SK-N-SH (cell line): ENCODE results near the gene IPMK. TPM values are rescaled to one million over a fixed set of nuclear protein-coding genes. Genes with fewer than 3 reads are reported as not detected.
A peak's percentile ranks its signal among the peaks of the same experiment; 100 is the strongest.

Experiments used
- CTCF ChIA-PET: fragments of 300-600, 350-600 bp; formaldehyde crosslinking; extraction: SDS; loops from one replicate; lab custom pipeline; 2021; lab: Yijun Ruan, JAX
- POLR2A ChIA-PET: fragments of 350-600 bp; sonication (Branson Sonifier 250); formaldehyde crosslinking; extraction: SDS; loops from one replicate; lab custom pipeline; 2020; ENCODE audit warnings: antibody characterized with exemption, inconsistent platforms; lab: Yijun Ruan, JAX
- DNase-seq: peaks from one replicate; pipeline ENCODE4 v3.0.0; 2012
- H2AFZ ChIP-seq: fragments of 200-600 bp; sonication (generic); 2 replicates; pipeline ENCODE4 v1.8.1; 2016; ENCODE audit warnings: antibody characterized with exemption, mild to moderate bottlenecking, low read depth
- H3F3A ChIP-seq: fragments of 200-600 bp; sonication (generic); replicated peaks from 2 replicates; pipeline ENCODE3; 2016; ENCODE audit warnings: antibody characterized with exemption, mild to moderate bottlenecking; ENCODE audit not compliant: insufficient read depth
- H3K27ac ChIP-seq, 2 experiments: fragments of 200-500 bp in 1 of 2; fragments of 200-600 bp in 1 of 2; sonication (Bioruptor generic) in 1 of 2; sonication (generic), shearing (Covaris generic) in 1 of 2; 2 replicates each; pipeline versions ENCODE4 v1.5.1 to v1.6.1; 2014 to 2016; ENCODE audit warnings: low read depth in 2 of 2, inconsistent platforms in 1 of 2, low read length in 1 of 2, mild to moderate bottlenecking in 1 of 2, mixed read lengths in 1 of 2
- H3K27me3 ChIP-seq: fragments of 200-600 bp; sonication (generic), shearing (Covaris generic); 2 replicates; pipeline ENCODE4 v1.6.1; 2016; ENCODE audit warnings: mixed run types; ENCODE audit not compliant: insufficient read depth
- H3K36me3 ChIP-seq, 2 experiments: fragments of 200-500 bp in 1 of 2; fragments of 200-600 bp in 1 of 2; sonication (Bioruptor generic) in 1 of 2; sonication (generic) in 1 of 2; replicated peaks in 1 of 2; 2 replicates each; pipeline versions ENCODE3 to v1.5.1; 2014 to 2016; ENCODE audit warnings: low read length in 1 of 2, mild to moderate bottlenecking in 1 of 2; ENCODE audit not compliant: insufficient read depth in 2 of 2, control insufficient read depth in 1 of 2
- H3K4me1 ChIP-seq, 2 experiments: fragments of 200-500 bp in 1 of 2; fragments of 200-600 bp in 1 of 2; sonication (Bioruptor generic) in 1 of 2; sonication (generic), shearing (Covaris generic) in 1 of 2; 2 replicates each; pipeline versions ENCODE4 v1.5.1 to v1.6.1; 2014 to 2016; ENCODE audit warnings: low read depth in 1 of 2, low read length in 1 of 2, mixed run types in 1 of 2; ENCODE audit not compliant: insufficient read depth in 2 of 2, control insufficient read depth in 1 of 2
- H3K4me2 ChIP-seq: fragments of 200-600 bp; sonication (generic), shearing (Covaris generic); 2 replicates; pipeline ENCODE4 v1.6.1; 2017; ENCODE audit warnings: mixed run types
- H3K4me3 ChIP-seq, 2 experiments: fragments of 200-500 bp in 1 of 2; fragments of 200-600 bp in 1 of 2; sonication (Bioruptor generic) in 1 of 2; sonication (generic), shearing (Covaris generic) in 1 of 2; 2 replicates each; pipeline versions ENCODE4 v1.5.1 to v1.8.1; 2014 to 2016; ENCODE audit warnings: low read depth in 2 of 2, inconsistent platforms in 1 of 2, low read length in 1 of 2, mild to moderate bottlenecking in 1 of 2, mixed read lengths in 1 of 2, moderate library complexity in 1 of 2
- H3K79me2 ChIP-seq: fragments of 200-600 bp; sonication (generic); 2 replicates; pipeline ENCODE4 v1.8.1; 2017; ENCODE audit warnings: mild to moderate bottlenecking; ENCODE audit not compliant: insufficient read depth
- H3K9ac ChIP-seq: fragments of 200-600 bp; sonication (generic); 2 replicates; pipeline ENCODE4 v1.6.1; 2017; ENCODE audit warnings: mixed run types
- H3K9me2 ChIP-seq: fragments of 200-600 bp; sonication (generic); 2 replicates; pipeline ENCODE4 v1.6.1; 2017; ENCODE audit warnings: mixed run types
- H3K9me3 ChIP-seq: fragments of 200-600 bp; sonication (generic); 2 replicates; pipeline ENCODE4 v1.6.1; 2017; ENCODE audit warnings: mixed run types, mild to moderate bottlenecking, moderate library complexity
- H4K20me1 ChIP-seq: fragments of 200-600 bp; sonication (generic); 2 replicates; pipeline ENCODE4 v1.6.1; 2017; ENCODE audit warnings: mild to moderate bottlenecking, mixed run types; ENCODE audit not compliant: insufficient read depth
- EZH2phosphoT487 ChIP-seq: fragments of 200-600 bp; sonication (generic); IDR thresholded peaks from 2 replicates; pipeline ENCODE4 v1.6.1; 2017; ENCODE audit warnings: low read depth, mixed run types, mild to moderate bottlenecking, antibody characterized with exemption, moderate library complexity, borderline replicate concordance
- JUND ChIP-seq: IDR thresholded peaks from 2 replicates; pipeline ENCODE4 v1.4.0; 2012
- MXI1 ChIP-seq: IDR thresholded peaks from 2 replicates; pipeline ENCODE4 v1.6.1; 2012; ENCODE audit warnings: mild to moderate bottlenecking, low read depth, low read length, improper control_type of control experiment
- NFIC ChIP-seq: IDR thresholded peaks from 2 replicates; pipeline ENCODE4 v1.4.0; 2012; ENCODE audit warnings: borderline replicate concordance
- TAF1 ChIP-seq: IDR thresholded peaks from 2 replicates; pipeline ENCODE4 v1.6.1; 2012; ENCODE audit warnings: low read depth, mild to moderate bottlenecking, low read length, moderate library complexity, borderline replicate concordance
- TEAD4 ChIP-seq: IDR thresholded peaks from 2 replicates; pipeline ENCODE4 v1.4.0; 2012; ENCODE audit warnings: mild to moderate bottlenecking, borderline replicate concordance; ENCODE audit not compliant: insufficient read depth
- WGBS: methylation state at CpG from one replicate; pipeline ENCODE4 v1.1.6; 2017; ENCODE audit warnings: low lambda C conversion rate; 5-methylcytosine and 5-hydroxymethylcytosine counted together
- polyA plus RNA-seq, 3 experiments: library from polyadenylated mRNA; depleted of rRNA; stranded (reverse); fragments of >200 nt; gene quantifications; 2 replicates each; pipeline ENCODE4 v1.2.3, GENCODE V29; 2012
- TF ChIP-seq, protein P1 (sequence below): fragments of 200-600 bp; sonication (generic); IDR thresholded peaks from 2 replicates; pipeline ENCODE4 v1.6.1; 2017; ENCODE audit warnings: antibody characterized with exemption, mild to moderate bottlenecking, moderate library complexity
- TF ChIP-seq, protein P2 (sequence below): fragments of 150-350 bp; IDR thresholded peaks from 2 replicates; pipeline ENCODE4 v1.6.1; 2016; ENCODE audit warnings: mild to moderate bottlenecking, low read depth, low read length
- TF ChIP-seq, protein P3 (sequence below): IDR thresholded peaks from 2 replicates; pipeline ENCODE4; 2012
- TF ChIP-seq, protein P4 (sequence below): IDR thresholded peaks from 2 replicates; pipeline ENCODE4 v1.4.0; 2012; ENCODE audit warnings: low read depth, borderline replicate concordance

IPMK gene
- polyA plus RNA-seq, 1 of the 3 experiments (the other 2 are of a cell fraction) = 0.71 TPM

DNA sequence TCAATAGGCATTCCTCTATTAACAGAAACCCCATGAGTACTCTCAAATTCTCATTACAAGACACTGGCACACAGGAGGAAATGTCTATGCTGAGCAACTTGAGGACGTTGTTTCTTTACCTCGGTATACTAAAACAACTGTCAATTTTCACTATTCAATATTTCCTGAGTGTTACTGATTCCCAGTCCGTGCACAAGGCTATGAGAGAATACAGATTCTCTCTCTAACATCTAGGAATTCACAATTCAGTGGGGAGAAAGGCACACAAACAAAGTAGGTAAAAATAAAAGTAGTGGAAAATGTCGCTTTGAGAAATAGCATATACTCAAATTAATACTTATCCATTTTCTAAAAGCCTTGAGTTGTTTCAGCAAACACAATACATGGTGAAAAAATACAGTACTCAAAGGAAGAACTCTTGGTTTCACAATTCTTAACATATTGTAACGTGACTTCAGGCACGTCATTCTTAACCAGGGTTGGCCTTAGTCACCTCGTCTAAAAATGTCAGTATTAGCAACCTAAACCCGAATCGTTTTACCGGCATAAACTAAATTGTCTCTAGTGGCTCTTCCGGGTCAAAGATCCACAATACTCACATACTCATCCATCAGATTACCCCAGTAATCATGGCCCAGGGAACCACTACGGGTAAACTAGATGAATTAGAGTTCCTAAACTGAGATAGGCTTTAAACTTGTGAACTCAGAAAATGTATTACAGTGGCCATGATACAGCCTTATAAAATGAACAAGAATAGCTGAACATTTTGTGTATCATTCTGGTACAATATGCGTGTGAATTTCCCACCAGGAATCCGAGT lies 1.5 kb downstream of the IPMK start:
- H3K4me2 ChIP-seq = peak overlapping the region; percentile 87
- no peaks in the 10 kb centered on the region for H3K9me2 ChIP-seq
- 2% methylated on average over 14 of the region's 14 CpGs for WGBS
- H3K36me3 ChIP-seq = no peaks in the 10 kb centered on the region
- H3K9me3 ChIP-seq = no peaks in the 10 kb centered on the region
- H4K20me1 ChIP-seq = no peaks in the 10 kb centered on the region
- H3K4me1 ChIP-seq = peaks cover 8 to 11% of the 10 kb centered on the region in 2 experiments; a peak in 3 of 4 replicates
- H3K79me2 ChIP-seq = peaks cover 73% of the 10 kb centered on the region
- peak overlapping the region; percentile 86 to 93 for H3K27ac ChIP-seq
- CTCF ChIA-PET = no interaction called here
- POLR2A ChIA-PET = interaction anchor here (0.5 kb wide), 1 partner anchor 45 kb away, joined by 3 read pairs; no protein-coding TSS in a partner anchor
- TF ChIP-seq, protein P1, sequence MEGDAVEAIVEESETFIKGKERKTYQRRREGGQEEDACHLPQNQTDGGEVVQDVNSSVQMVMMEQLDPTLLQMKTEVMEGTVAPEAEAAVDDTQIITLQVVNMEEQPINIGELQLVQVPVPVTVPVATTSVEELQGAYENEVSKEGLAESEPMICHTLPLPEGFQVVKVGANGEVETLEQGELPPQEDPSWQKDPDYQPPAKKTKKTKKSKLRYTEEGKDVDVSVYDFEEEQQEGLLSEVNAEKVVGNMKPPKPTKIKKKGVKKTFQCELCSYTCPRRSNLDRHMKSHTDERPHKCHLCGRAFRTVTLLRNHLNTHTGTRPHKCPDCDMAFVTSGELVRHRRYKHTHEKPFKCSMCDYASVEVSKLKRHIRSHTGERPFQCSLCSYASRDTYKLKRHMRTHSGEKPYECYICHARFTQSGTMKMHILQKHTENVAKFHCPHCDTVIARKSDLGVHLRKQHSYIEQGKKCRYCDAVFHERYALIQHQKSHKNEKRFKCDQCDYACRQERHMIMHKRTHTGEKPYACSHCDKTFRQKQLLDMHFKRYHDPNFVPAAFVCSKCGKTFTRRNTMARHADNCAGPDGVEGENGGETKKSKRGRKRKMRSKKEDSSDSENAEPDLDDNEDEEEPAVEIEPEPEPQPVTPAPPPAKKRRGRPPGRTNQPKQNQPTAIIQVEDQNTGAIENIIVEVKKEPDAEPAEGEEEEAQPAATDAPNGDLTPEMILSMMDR = no peak
- TF ChIP-seq, protein P2, sequence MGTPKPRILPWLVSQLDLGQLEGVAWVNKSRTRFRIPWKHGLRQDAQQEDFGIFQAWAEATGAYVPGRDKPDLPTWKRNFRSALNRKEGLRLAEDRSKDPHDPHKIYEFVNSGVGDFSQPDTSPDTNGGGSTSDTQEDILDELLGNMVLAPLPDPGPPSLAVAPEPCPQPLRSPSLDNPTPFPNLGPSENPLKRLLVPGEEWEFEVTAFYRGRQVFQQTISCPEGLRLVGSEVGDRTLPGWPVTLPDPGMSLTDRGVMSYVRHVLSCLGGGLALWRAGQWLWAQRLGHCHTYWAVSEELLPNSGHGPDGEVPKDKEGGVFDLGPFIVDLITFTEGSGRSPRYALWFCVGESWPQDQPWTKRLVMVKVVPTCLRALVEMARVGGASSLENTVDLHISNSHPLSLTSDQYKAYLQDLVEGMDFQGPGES = no peak
- TF ChIP-seq, protein P3, sequence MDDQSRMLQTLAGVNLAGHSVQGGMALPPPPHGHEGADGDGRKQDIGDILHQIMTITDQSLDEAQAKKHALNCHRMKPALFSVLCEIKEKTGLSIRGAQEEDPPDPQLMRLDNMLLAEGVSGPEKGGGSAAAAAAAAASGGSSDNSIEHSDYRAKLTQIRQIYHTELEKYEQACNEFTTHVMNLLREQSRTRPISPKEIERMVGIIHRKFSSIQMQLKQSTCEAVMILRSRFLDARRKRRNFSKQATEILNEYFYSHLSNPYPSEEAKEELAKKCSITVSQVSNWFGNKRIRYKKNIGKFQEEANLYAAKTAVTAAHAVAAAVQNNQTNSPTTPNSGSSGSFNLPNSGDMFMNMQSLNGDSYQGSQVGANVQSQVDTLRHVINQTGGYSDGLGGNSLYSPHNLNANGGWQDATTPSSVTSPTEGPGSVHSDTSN = no peak
- TF ChIP-seq NFIC = no peak
- TF ChIP-seq MXI1 = no peak
- no peak for TF ChIP-seq EZH2phosphoT487
- TF ChIP-seq TEAD4 = no peak
- TF ChIP-seq, protein P4, sequence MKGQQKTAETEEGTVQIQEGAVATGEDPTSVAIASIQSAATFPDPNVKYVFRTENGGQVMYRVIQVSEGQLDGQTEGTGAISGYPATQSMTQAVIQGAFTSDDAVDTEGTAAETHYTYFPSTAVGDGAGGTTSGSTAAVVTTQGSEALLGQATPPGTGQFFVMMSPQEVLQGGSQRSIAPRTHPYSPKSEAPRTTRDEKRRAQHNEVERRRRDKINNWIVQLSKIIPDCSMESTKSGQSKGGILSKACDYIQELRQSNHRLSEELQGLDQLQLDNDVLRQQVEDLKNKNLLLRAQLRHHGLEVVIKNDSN = no peak
- no peak for TF ChIP-seq TAF1
- TF ChIP-seq JUND = no peak
- H3F3A ChIP-seq = peaks cover 26% of the 10 kb centered on the region
- no peaks in the 10 kb centered on the region for H3K27me3 ChIP-seq
- H3K4me3 ChIP-seq = peak overlapping the region; percentile 74 to 96
- H3K9ac ChIP-seq = peak overlapping the region; percentile 77
- H2AFZ ChIP-seq = peak overlapping the region; percentile 48; the same call in 1 of the 2 replicates
- DNase-seq = peak; percentile 11
